Common myeloid progenitor, CD34-positive (primary cell): ENCODE measurements around the gene LTK.

Experiments
- CTCF ChIA-PET: fragments of 350-600 bp; sonication (Branson Sonifier 250); formaldehyde crosslinking; loops from one replicate; lab custom pipeline; 2021; ENCODE audit warnings: antibody characterized with exemption; lab: Charles Lee
- POLR2A ChIA-PET: fragments of 350-600 bp; sonication (Branson Sonifier 250); formaldehyde crosslinking; loops from one replicate; lab custom pipeline; 2021; ENCODE audit warnings: antibody characterized with exemption; lab: Charles Lee
- DNase-seq, 3 donors: peaks; one replicate each; pipeline versions ENCODE4 v3.0.0 to v3.0.0-alpha.2; 2013
- H3K27ac ChIP-seq, 2 experiments: 1 replicate in 1 of 2; 2 replicates in 1 of 2; pipeline ENCODE4 v1.7.0; 2013; ENCODE audit warnings: inconsistent platforms in 2 of 2, low read length in 2 of 2, mild to moderate bottlenecking in 2 of 2, low read depth in 1 of 2, moderate library complexity in 1 of 2; ENCODE audit not compliant: severe bottlenecking in 2 of 2, insufficient read depth in 1 of 2, poor library complexity in 1 of 2
- H3K27me3 ChIP-seq, 5 experiments: replicated peaks in 2 of 5; 1 replicate in 3 of 5; 2 replicates in 2 of 5; pipeline versions ENCODE4 v1.6.1 to v1.7.0; 2013; ENCODE audit warnings: low read length in 4 of 5, mild to moderate bottlenecking in 2 of 5, moderate library complexity in 2 of 5, inconsistent platforms in 1 of 5; ENCODE audit not compliant: insufficient read depth in 5 of 5, control insufficient read depth in 4 of 5
- H3K36me3 ChIP-seq, 4 experiments: 1 replicate in 2 of 4; 2 replicates in 2 of 4; pipeline versions ENCODE4 v1.6.1 to v1.7.0; 2013; ENCODE audit warnings: low read length in 3 of 4, control low read depth in 1 of 4, mild to moderate bottlenecking in 1 of 4; ENCODE audit not compliant: control insufficient read depth in 4 of 4, insufficient read depth in 4 of 4
- H3K4me1 ChIP-seq, 4 experiments: 1 replicate in 3 of 4; 2 replicates in 1 of 4; pipeline versions ENCODE4 v1.6.1 to v1.7.1; 2013; ENCODE audit warnings: low read length in 3 of 4, mild to moderate bottlenecking in 3 of 4, control low read depth in 1 of 4, inconsistent platforms in 1 of 4, moderate library complexity in 1 of 4; ENCODE audit not compliant: control insufficient read depth in 4 of 4, insufficient read depth in 4 of 4; ENCODE audit errors: control extremely low read depth in 1 of 4
- H3K4me3 ChIP-seq, 7 experiments: 1 replicate in 4 of 7; 2 replicates in 3 of 7; pipeline versions ENCODE4 v1.5.1 to v1.7.0; 2013; ENCODE audit warnings: mild to moderate bottlenecking in 7 of 7, low read length in 6 of 7, moderate library complexity in 6 of 7, inconsistent platforms in 2 of 7, low read depth in 2 of 7, control low read depth in 1 of 7; ENCODE audit not compliant: insufficient read depth in 4 of 7, control insufficient read depth in 1 of 7; ENCODE audit errors: extremely low read depth in 1 of 7
- H3K9me3 ChIP-seq, 5 experiments: 1 replicate in 4 of 5; 2 replicates in 1 of 5; pipeline versions ENCODE4 v1.6.1 to v1.7.1; 2013; ENCODE audit warnings: low read length in 4 of 5, mild to moderate bottlenecking in 2 of 5, inconsistent platforms in 1 of 5, low read depth in 1 of 5, moderate library complexity in 1 of 5; ENCODE audit not compliant: control insufficient read depth in 4 of 5, insufficient read depth in 2 of 5; ENCODE audit errors: control extremely low read depth in 1 of 5
- WGBS: methylation state at CpG from one replicate; pipeline ENCODE4 v1.1.5; 2013; ENCODE audit not compliant: insufficient coverage; 5-methylcytosine and 5-hydroxymethylcytosine counted together

Gene LTK

DNA sequence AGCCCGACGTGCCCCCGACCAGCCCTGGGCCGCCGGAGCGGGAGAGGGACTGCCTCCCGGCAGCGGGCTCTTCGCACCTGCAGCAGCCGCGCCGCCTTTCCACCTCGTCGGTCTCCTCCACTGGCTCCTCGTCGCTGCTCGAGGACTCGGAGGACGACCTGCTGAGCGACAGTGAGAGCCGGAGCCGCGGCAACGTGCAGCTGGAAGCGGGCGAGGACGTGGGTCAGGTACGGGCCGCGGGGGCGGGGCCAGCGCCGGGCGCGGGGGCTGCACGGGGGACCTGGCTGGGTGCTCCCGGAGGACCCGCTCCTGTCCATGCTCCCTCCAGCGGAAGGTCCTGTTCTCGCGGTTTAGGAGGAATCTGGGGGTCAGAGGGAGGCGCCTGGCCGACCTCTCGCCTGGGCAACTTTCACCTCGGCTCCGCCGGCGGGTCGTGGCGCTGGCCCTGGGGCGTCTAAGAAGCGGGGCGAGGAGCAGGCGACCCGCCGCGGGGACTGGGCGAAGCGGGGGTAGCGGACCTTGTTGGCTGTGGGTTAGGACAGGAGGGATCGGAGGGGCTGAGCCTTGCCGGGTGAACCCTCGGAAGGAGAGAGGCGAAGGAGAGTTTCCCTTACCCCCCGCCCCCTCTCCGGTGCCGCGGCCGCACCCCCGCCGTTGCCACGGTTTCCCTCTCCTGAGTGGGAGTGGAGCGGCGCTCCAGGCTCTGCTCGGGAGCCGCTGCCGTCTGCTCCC is 19.3 kb downstream of the LTK start:
- H3K27ac ChIP-seq = no peak overlapping the region
- H3K4me1 ChIP-seq = peaks cover 4 to 36% (median 34%) of the 10 kb centered on the region in 4 experiments
- H3K36me3 ChIP-seq = no peaks in the 10 kb centered on the region
- H3K4me3 ChIP-seq = peak overlapping the region; percentile 20 to 76 (median 56)
- ChIA-PET CTCF (no interaction called here), POLR2A (no interaction called here)
- no peaks in the 10 kb centered on the region for H3K9me3 ChIP-seq
- DNase-seq = peak in 1 of 3 donors; percentile 42
- under 1% methylated on average over 52 of the region's 77 CpGs for WGBS
- peaks cover 12 to 89% (median 27%) of the 10 kb centered on the region in 5 experiments for H3K27me3 ChIP-seq

DNA sequence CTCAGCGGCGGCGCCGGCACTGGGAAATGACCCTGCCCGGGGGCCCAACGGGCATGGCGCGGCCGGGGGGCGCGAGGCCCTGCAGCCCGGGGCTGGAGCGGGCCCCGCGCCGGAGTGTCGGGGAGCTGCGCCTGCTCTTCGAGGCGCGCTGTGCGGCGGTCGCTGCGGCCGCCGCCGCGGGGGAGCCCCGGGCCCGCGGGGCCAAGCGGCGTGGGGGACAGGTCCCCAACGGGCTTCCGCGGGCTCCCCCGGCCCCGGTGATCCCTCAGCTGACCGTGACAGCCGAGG is 19.8 kb downstream of the LTK start:
- peaks cover 4 to 36% (median 34%) of the 10 kb centered on the region in 4 experiments for H3K4me1 ChIP-seq
- peaks cover 9 to 84% (median 25%) of the 10 kb centered on the region in 5 experiments for H3K27me3 ChIP-seq
- H3K4me3 ChIP-seq = peak overlapping the region; percentile 10 to 76 (median 56)
- WGBS = 0% methylated on average over 41 of the region's 41 CpGs
- H3K9me3 ChIP-seq = no peaks in the 10 kb centered on the region
- no peak overlapping the region for H3K27ac ChIP-seq
- no peak for DNase-seq
- ChIA-PET CTCF (no interaction called here), POLR2A (interaction anchor here (1.2 kb wide), 1 partner anchor 17 kb away, joined by 3 read pairs; no protein-coding TSS in a partner anchor)
- H3K36me3 ChIP-seq = no peaks in the 10 kb centered on the region

DNA sequence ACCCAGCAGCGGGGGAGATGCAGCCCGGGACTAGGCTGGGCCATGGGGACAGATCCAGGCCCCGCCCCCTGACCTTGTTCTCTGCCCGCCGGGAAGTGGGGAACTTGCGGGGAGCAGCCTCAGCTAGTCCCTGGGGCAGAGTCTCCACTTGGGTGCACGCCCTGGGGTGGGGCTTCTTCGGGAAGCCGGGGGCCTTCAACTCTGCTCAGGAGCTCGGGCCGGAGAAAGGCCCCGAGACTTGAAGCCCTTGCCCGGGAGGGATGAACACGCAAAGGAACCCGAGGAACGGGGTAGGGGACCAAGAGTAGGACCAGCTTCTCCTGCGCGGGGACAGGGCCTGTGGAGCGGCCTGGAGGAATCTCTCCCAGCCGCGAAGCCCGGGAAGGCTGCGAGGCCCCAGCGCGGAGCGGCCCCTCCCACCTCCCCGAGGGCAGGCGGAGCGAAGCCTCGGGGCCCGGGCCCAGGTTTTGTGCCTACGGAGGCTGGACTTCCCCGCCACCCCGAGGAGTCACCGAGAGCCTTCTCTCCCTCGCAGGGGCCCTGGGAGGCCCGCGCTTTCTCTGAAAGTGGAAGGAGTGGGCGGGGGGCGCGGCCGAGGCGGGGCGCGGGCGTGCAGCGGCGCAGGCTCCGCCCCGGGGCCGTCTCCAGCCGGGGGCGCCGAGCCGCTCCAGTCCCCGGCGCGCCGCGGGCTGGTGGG is 20.3 kb downstream of the LTK start, which contains the start of gene ITPKA:
Gene ITPKA (plus strand): TSS at position 670 of the 697 bp plus-strand sequence. CDS start 54 bp downstream, outside the sequence.
- Histone ChIP-seq H3K4me3 (peak within 1 kb of the TSS; percentile 20 to 76 (median 56)), H3K27ac (no peak within 1 kb of the TSS), H3K27me3 (peaks cover 9 to 79% (median 24%) of the 10 kb centered on the region in 5 experiments), H3K4me1 (peaks cover 4 to 36% (median 34%) of the 10 kb centered on the region in 4 experiments), H3K36me3 (no peaks in the 10 kb centered on the region), H3K9me3 (no peaks in the 10 kb centered on the region)
- DNase-seq = peak in 2 of 3 donors; percentile 72 to 78
- ChIA-PET CTCF (interaction anchor here (0.7 to 1.0 kb wide), 5 partner anchors 9 to 91 kb away, joined by 3 to 4 read pairs (median 3); no protein-coding TSS in a partner anchor), POLR2A (interaction anchor here (0.6 to 1.2 kb wide), 3 partner anchors 11 to 17 kb away, joined by 3 read pairs; no protein-coding TSS in a partner anchor)
- 0% methylated on average over 45 of the region's 60 CpGs for WGBS

DNA sequence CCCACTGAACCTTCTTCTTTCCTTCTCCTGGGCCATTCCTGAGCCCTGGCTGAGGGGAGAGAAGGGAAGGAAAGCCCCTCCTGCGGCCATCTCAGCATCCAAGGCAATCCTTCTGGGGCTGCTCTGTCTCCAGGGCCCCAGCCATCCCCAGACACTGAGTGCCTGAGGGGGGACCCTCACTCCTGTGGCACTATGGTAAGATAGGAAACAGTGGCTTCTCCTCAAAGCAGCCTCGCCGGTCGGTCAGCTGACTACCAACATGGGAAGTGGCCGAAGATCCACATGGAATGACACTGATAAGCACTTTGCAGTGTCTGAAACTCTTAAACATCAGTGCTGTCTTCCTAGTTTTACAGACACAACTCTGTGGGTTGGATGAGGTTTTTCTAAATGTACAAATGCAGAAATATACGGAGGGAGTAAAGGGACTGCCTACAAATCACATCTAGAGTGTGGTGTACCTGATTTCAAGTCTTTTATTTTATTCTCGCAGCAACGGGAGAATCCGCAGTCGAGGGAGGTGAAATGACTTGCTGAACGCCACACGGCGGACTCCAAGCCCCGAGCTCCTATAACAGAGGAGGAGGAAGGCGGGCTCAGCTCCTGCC is 20.9 kb downstream of the LTK start:
- CTCF ChIA-PET = interaction anchor here (0.7 to 1.0 kb wide), 5 partner anchors 8 to 92 kb away, joined by 3 to 4 read pairs (median 3); no protein-coding TSS in a partner anchor
- no peak overlapping the region for H3K27ac ChIP-seq
- POLR2A ChIA-PET = interaction anchor here (0.6 to 1.2 kb wide), 4 partner anchors 11 to 160 kb away, joined by 3 read pairs; partner anchors contain the start of gene OIP5

DNA sequence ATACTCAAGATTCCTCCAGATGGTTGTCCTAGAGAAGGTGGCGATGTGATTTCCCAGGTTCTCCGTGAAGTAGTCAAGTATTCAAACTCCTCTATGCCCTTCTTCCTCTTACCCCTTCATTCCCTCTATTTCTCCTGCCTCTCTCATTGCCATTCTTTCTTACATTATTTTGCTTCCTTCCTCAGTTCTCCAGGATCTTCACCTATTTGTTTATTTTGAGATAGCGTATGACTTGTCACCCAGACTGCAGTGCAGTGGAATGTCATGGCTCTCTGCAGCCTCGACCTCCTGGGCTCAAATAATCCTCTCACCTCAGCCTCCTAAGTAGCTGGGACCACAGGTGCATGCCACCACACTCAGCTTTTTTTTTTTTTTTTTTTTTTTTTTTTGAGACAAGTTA is 21.7 kb downstream of the LTK start:
- no peak for DNase-seq
- no peaks in the 10 kb centered on the region for H3K36me3 ChIP-seq
- H3K9me3 ChIP-seq = no peaks in the 10 kb centered on the region
- ChIA-PET POLR2A (interaction anchor here (0.6 kb wide), 1 partner anchor 160 kb away, joined by 3 read pairs; the partner anchor contains the start of gene OIP5), CTCF (no interaction called here)
- 100% methylated on average over 3 of the region's 4 CpGs for WGBS
- no peak overlapping the region for H3K27ac ChIP-seq
- peaks cover 7 to 70% (median 19%) of the 10 kb centered on the region in 5 experiments for H3K27me3 ChIP-seq
- H3K4me1 ChIP-seq = peaks cover 4 to 36% (median 34%) of the 10 kb centered on the region in 4 experiments
- no peak overlapping the region for H3K4me3 ChIP-seq

More for the DNA sequence above, 20.9 kb downstream of the LTK start:
- WGBS = 1% methylated on average over 14 of the region's 15 CpGs
- Histone ChIP-seq H3K9me3 (no peaks in the 10 kb centered on the region), H3K4me3 (peak overlapping the region in 6 of 7 experiments; percentile 23 to 76 (median 62)), H3K4me1 (peaks cover 4 to 36% (median 34%) of the 10 kb centered on the region in 4 experiments), H3K27me3 (peaks cover 9 to 73% (median 24%) of the 10 kb centered on the region in 5 experiments), H3K36me3 (no peaks in the 10 kb centered on the region)
- DNase-seq = peak in 2 of 3 donors; percentile 41 to 50

DNA sequence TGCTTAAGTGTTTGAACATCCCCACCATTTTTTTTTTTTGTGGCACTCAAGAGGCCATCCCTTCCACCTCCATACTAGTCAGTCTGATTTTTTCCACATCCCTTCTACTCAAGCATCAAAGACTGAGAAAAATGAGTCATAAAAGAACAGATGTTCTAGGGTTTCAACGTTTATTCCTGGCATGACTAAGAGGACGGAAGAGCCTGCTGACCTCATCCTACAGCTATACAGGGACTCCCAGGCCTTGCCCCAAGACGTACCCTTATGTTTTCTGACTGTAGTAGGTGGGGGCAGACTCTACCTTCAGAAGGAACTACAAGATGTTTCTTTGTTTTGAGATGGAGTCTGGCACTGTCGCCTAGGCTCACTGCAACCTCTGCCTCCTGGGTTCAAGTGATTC is 23.3 kb downstream of the LTK start:
- DNase-seq = peak in 2 of 3 donors; percentile 60 to 73
- Histone ChIP-seq H3K27ac (no peak overlapping the region), H3K27me3 (peaks cover 2 to 55% (median 16%) of the 10 kb centered on the region in 5 experiments), H3K4me1 (peaks cover 4 to 29% (median 29%) of the 10 kb centered on the region in 4 experiments), H3K9me3 (no peaks in the 10 kb centered on the region), H3K4me3 (no peak overlapping the region), H3K36me3 (no peaks in the 10 kb centered on the region)
- CTCF ChIA-PET = interaction anchor here (1.6 kb wide), 1 partner anchor 11 kb away, joined by 4 read pairs; no protein-coding TSS in a partner anchor
- POLR2A ChIA-PET = no interaction called here
- WGBS = 90% methylated on average over 3 of the region's 4 CpGs
